ENCODE results near the gene AKIP1.

GRCh38 chr11:8926236-8926635, 15.2 kb downstream of the AKIP1 start:
- TF ChIP-seq POLR2AphosphoS5 (IDR thresholded peaks at IDR 0.05; ENCODE audit: insufficient read depth in 1 of 2, low read depth in 1 of 2) (no peak), CTCF (IDR thresholded peaks at IDR 0.05) (no peak), POLR2A (IDR thresholded peaks at IDR 0.05) (no peak)

Data from vagina (tissue), 2 donors.